Measurements from ENCODE around the gene PLS1. TPM values are rescaled to one million over a fixed set of nuclear protein-coding genes. Genes with fewer than 3 reads are reported as not detected.

The PLS1 gene
- total RNA-seq, 4 donors from 2014 or later = 58.7 to 507 (median 340) TPM

DNA sequence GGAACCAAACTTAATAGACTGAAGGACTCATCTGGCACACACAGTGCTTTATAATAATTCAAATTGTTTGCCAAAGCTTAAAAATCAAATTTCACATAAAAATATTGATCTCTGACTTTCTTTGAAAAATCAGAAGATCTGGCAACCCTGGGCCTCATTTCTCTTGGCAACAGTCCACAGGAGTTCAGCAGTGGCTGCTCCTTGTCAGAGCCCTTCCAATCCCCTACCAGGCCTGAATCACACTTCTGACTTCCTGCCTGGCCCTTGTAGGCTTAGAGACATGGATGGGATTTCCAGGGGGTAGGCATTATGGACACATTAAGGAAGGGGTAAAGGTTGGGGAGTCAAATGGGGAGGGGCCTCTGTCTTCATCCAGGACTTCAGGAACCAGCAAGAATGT is 55.5 kb downstream of the PLS1 start:
- in situ Hi-C loops (cut with MboI; ENCODE audit: low pct_ligation_motif_present in 1 of 4, low pct_unique_long_range_greater_than_20kb in 1 of 4, low sequenced_read_pairs in 3 of 4) (no loop called here), intact Hi-C loops (cut with DNase I; ENCODE audit: low total_unique reads) (no loop called here)
- no peak for DNase-seq
- Histone ChIP-seq H3K4me1 (peaks cover 0 to 43% (median 12%) of the 10 kb centered on the region in 4 donors), H3K36me3 (no peaks in the 10 kb centered on the region), H3K27ac (no peak overlapping the region), H3K9me3 (no peaks in the 10 kb centered on the region), H3K27me3 (no peaks in the 10 kb centered on the region), H3K4me3 (no peak overlapping the region)
- TF ChIP-seq, protein P1, sequence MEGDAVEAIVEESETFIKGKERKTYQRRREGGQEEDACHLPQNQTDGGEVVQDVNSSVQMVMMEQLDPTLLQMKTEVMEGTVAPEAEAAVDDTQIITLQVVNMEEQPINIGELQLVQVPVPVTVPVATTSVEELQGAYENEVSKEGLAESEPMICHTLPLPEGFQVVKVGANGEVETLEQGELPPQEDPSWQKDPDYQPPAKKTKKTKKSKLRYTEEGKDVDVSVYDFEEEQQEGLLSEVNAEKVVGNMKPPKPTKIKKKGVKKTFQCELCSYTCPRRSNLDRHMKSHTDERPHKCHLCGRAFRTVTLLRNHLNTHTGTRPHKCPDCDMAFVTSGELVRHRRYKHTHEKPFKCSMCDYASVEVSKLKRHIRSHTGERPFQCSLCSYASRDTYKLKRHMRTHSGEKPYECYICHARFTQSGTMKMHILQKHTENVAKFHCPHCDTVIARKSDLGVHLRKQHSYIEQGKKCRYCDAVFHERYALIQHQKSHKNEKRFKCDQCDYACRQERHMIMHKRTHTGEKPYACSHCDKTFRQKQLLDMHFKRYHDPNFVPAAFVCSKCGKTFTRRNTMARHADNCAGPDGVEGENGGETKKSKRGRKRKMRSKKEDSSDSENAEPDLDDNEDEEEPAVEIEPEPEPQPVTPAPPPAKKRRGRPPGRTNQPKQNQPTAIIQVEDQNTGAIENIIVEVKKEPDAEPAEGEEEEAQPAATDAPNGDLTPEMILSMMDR (IDR thresholded peaks at IDR 0.05) = no peak
- no peak for TF ChIP-seq POLR2A (IDR thresholded peaks at IDR 0.05)
- no peak for TF ChIP-seq EP300 (IDR thresholded peaks at IDR 0.05; ENCODE audit: low read depth)
- TF ChIP-seq POLR2AphosphoS5 (IDR thresholded peaks at IDR 0.05) = no peak

DNA sequence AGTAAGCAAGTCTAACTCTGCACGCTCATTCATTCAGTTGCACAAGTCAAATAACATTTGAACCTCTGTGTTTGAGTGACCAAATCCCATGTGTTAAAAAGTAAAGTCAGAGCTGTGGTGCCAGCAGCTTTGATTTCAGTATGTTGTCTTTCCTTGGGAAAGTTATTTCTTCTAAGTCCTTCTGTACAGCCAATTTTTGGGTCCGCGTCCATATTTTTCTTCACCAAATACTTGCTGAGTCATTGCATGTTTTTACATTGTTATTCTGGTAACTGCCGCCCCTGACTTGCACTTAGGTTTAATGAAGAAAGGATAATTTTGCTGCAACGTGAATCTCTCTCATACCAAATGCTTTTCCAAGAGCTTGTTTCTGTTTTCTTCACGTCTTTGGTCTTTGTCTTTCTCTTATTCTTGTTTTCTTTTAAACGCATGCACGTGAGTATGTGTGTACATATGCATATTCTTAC is 56.7 kb downstream of the PLS1 start:
- Histone ChIP-seq H3K36me3 (no peaks in the 10 kb centered on the region), H3K4me3 (no peak overlapping the region), H3K9me3 (no peaks in the 10 kb centered on the region), H3K4me1 (peaks cover 4 to 47% (median 18%) of the 10 kb centered on the region in 4 donors), H3K27me3 (no peaks in the 10 kb centered on the region), H3K27ac (no peak overlapping the region)
- intact Hi-C loops (cut with DNase I; ENCODE audit: low total_unique reads) (no loop called here), in situ Hi-C loops (cut with MboI; ENCODE audit: low pct_ligation_motif_present in 1 of 4, low pct_unique_long_range_greater_than_20kb in 1 of 4, low sequenced_read_pairs in 3 of 4) (no loop called here)
- no peak for DNase-seq
- WGBS, 2 donors (ENCODE audit: low coverage in 1 of 2) = 83 to 91% methylated on average over 7 to 8 of the region's 8 CpGs
- TF ChIP-seq, protein P1 (IDR thresholded peaks at IDR 0.05) = no peak
- TF ChIP-seq POLR2AphosphoS5 (IDR thresholded peaks at IDR 0.05) (no peak), POLR2A (IDR thresholded peaks at IDR 0.05) (no peak), EP300 (IDR thresholded peaks at IDR 0.05; ENCODE audit: low read depth) (no peak)

DNA sequence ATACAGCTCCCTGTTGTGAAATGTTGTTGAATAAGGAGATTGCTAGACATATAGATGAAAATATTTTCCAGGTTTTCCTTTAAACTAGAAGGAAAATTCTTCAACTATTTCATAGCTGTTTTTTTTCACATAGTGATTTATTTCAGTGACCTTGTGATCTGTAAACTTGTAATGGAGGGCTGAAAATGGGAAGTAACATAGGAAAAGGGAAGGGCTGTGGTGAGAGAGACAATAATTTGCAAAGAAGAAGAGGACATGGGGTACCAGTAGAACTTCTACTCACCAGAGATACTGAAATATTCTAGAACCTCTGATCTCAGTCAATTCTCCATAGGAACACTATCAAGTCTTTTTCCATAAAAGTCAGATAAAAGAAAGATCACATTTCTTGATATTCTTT is 60.4 kb downstream of the PLS1 start:
- no peak for DNase-seq
- no peaks in the 10 kb centered on the region for H3K9me3 ChIP-seq
- no peaks in the 10 kb centered on the region for H3K27me3 ChIP-seq
- TF ChIP-seq EP300 (IDR thresholded peaks at IDR 0.05; ENCODE audit: low read depth) (no peak), POLR2AphosphoS5 (IDR thresholded peaks at IDR 0.05) (no peak), POLR2A (IDR thresholded peaks at IDR 0.05) (no peak)
- TF ChIP-seq, protein P1 (IDR thresholded peaks at IDR 0.05) = no peak
- in situ Hi-C loops (cut with MboI; ENCODE audit: low pct_ligation_motif_present in 1 of 4, low pct_unique_long_range_greater_than_20kb in 1 of 4, low sequenced_read_pairs in 3 of 4) (no loop called here), intact Hi-C loops (cut with DNase I; ENCODE audit: low total_unique reads) (no loop called here)
- H3K27ac ChIP-seq = peak overlapping the region in 3 of 4 donors; percentile 41 to 51 (median 50)
- no peak overlapping the region for H3K4me3 ChIP-seq
- H3K36me3 ChIP-seq = no peaks in the 10 kb centered on the region
- peaks cover 0 to 34% (median 11%) of the 10 kb centered on the region in 4 donors for H3K4me1 ChIP-seq

DNA sequence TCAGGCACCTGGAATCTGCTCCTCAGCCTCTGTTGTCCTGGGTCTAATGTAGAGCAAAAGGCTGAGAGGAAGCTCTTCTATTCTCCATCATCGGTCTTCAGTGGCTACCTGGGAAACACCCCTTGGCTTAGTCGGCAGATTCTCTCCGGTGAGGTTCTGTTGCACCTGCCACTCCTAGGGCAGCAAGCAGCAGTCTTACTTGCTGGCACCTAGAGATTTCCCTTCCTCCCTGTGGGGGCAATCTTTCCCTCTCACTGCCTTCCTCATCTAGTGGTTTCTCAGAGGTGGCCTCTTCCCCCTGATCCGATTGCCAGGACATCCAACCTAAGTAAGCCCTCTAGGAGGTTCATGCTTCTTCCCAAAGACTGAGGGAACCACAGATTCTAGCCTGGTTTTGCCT is 60.8 kb downstream of the PLS1 start:
- H3K4me1 ChIP-seq = peaks cover 0 to 37% (median 12%) of the 10 kb centered on the region in 4 donors
- H3K36me3 ChIP-seq = no peaks in the 10 kb centered on the region
- intact Hi-C loops (cut with DNase I; ENCODE audit: low total_unique reads) (no loop called here), in situ Hi-C loops (cut with MboI; ENCODE audit: low pct_ligation_motif_present in 1 of 4, low pct_unique_long_range_greater_than_20kb in 1 of 4, low sequenced_read_pairs in 3 of 4) (no loop called here)
- 72 to 83% methylated on average over 2 to 4 of the region's 4 CpGs for WGBS, 2 donors (ENCODE audit: low coverage in 1 of 2)
- no peak overlapping the region for H3K4me3 ChIP-seq
- TF ChIP-seq, protein P1 (IDR thresholded peaks at IDR 0.05) = no peak
- TF ChIP-seq POLR2AphosphoS5 (IDR thresholded peaks at IDR 0.05) (no peak), EP300 (IDR thresholded peaks at IDR 0.05; ENCODE audit: low read depth) (no peak), POLR2A (IDR thresholded peaks at IDR 0.05) (no peak)
- H3K9me3 ChIP-seq = no peaks in the 10 kb centered on the region
- H3K27me3 ChIP-seq = no peaks in the 10 kb centered on the region
- DNase-seq = no peak
- H3K27ac ChIP-seq = peak overlapping the region; percentile 20 to 51 (median 46)
